Mesothelial cell of epicardium (in vitro differentiated cells): ENCODE data around the gene ZBED2. TPM values are rescaled to one million over a fixed set of nuclear protein-coding genes. Genes with fewer than 3 reads are reported as not detected.

Experiments used
- DNase-seq, 2 experiments: peaks; one replicate each; pipeline ENCODE4 v3.0.0; 2021; ENCODE audit warnings: low spot score in 2 of 2; ENCODE audit not compliant: unreplicated experiment in 2 of 2
- H3K27ac Mint-ChIP-seq: 2 replicates; pipeline ENCODE4 v1.8.0; 2021; ENCODE audit warnings: mixed read lengths
- H3K27me3 Mint-ChIP-seq: 2 replicates; pipeline ENCODE4 v1.8.0; 2021; ENCODE audit warnings: low read depth, mixed read lengths
- H3K36me3 Mint-ChIP-seq: 2 replicates; pipeline ENCODE4 v1.8.0; 2021; ENCODE audit warnings: mixed read lengths
- H3K4me1 Mint-ChIP-seq: 2 replicates; pipeline ENCODE4 v1.8.0; 2021; ENCODE audit warnings: mixed read lengths
- H3K4me3 Mint-ChIP-seq: 2 replicates; pipeline ENCODE4 v1.8.0; 2021; ENCODE audit warnings: mild to moderate bottlenecking, moderate library complexity, mixed read lengths
- H3K9me3 Mint-ChIP-seq: 2 replicates; pipeline ENCODE4 v1.8.0; 2021; ENCODE audit warnings: mixed read lengths
- total RNA-seq: library from RNA; stranded (reverse); gene quantifications from 3 replicates; pipeline ENCODE4 v1.2.1, GENCODE V29; 2021
- TF ChIP-seq, protein P1 (sequence below): fragments of 200-600 bp; sonication (generic); IDR thresholded peaks from one replicate; pipeline ENCODE4 v1.5.0; 2021; ENCODE audit warnings: antibody characterized with exemption; ENCODE audit not compliant: unreplicated experiment

Gene ZBED2
- total RNA-seq, 1 donor from 2014 or later: not detected

- peaks cover 7% of the 10 kb centered on the region for H3K36me3 Mint-ChIP-seq
- H3K27ac Mint-ChIP-seq: no peak overlapping the region
- H3K27me3 Mint-ChIP-seq: no peaks in the 10 kb centered on the region
- peaks cover 12% of the 10 kb centered on the region for H3K9me3 Mint-ChIP-seq
- no peak overlapping the region for H3K4me3 Mint-ChIP-seq
- DNase-seq: no peak
- H3K4me1 Mint-ChIP-seq: no peaks in the 10 kb centered on the region
- TF ChIP-seq, protein P1, sequence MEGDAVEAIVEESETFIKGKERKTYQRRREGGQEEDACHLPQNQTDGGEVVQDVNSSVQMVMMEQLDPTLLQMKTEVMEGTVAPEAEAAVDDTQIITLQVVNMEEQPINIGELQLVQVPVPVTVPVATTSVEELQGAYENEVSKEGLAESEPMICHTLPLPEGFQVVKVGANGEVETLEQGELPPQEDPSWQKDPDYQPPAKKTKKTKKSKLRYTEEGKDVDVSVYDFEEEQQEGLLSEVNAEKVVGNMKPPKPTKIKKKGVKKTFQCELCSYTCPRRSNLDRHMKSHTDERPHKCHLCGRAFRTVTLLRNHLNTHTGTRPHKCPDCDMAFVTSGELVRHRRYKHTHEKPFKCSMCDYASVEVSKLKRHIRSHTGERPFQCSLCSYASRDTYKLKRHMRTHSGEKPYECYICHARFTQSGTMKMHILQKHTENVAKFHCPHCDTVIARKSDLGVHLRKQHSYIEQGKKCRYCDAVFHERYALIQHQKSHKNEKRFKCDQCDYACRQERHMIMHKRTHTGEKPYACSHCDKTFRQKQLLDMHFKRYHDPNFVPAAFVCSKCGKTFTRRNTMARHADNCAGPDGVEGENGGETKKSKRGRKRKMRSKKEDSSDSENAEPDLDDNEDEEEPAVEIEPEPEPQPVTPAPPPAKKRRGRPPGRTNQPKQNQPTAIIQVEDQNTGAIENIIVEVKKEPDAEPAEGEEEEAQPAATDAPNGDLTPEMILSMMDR: no peak
Observed at GRCh38 chr3:111582120-111582474, 13.0 kb downstream of the ZBED2 start.

DNA sequence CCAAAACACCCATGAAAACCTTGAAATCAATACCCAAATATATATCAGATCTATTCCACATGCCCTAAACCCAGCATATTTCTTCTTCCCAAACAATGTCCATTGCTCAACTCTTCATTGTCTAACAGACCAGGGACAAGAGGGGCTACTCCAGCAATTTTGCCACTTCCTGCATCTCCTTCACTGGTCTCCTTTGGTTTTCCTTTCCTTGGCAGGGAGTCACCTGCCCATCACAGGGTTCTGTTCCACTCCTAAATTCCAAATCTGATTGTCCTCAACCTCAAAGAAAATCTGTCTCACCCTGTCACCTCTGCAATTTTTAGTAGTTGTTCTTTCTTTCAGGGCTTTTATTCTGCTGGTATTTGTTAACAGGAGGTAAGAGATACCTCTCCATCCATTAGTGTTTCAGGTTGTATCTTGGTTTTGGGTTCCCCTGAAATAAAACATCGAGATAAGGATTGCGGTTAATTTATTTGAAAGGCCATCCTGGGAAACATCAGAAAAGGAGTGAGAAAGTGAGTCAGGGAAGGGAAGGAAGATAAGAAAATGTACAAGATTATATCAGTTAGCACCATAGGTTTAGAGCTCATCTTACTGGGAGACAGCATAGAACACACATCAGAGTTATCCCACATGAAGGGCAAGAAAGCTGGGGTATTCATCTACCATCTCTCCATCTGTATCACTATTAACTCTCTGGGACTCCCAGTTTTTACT is 13.6 kb downstream of the ZBED2 start:
- Mint-ChIP-seq H3K4me3 (no peak overlapping the region), H3K36me3 (peaks cover 4% of the 10 kb centered on the region), H3K9me3 (peaks cover 8% of the 10 kb centered on the region), H3K27ac (no peak overlapping the region), H3K4me1 (no peaks in the 10 kb centered on the region), H3K27me3 (no peaks in the 10 kb centered on the region)
- TF ChIP-seq, protein P1: no peak
- no peak for DNase-seq

GRCh38 chr3:111579495-111579894 is 15.7 kb downstream of the ZBED2 start:
- no peak overlapping the region for H3K4me3 Mint-ChIP-seq
- H3K36me3 Mint-ChIP-seq: no peaks in the 10 kb centered on the region
- TF ChIP-seq, protein P1: no peak
- H3K4me1 Mint-ChIP-seq: no peaks in the 10 kb centered on the region
- H3K27me3 Mint-ChIP-seq: no peaks in the 10 kb centered on the region
- no peak overlapping the region for H3K27ac Mint-ChIP-seq
- DNase-seq: no peak
- H3K9me3 Mint-ChIP-seq: no peaks in the 10 kb centered on the region

DNA sequence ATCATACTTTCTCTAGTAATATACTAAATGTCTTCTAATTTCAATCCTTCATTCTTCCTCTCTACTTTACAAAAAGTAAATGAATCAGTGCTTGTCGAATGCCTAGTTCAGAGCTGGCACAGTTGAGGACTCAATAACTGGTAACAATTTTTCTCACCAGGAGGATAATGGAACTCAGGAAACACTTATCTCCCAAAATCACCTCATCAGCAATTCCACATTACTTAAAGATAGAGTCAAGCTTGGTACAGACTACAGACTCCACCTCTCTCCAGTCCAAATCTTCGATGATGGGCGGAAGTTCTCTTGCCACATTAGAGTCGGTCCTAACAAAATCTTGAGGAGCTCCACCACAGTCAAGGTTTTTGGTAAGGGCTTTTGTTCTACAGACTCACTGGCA is 16.3 kb downstream of the ZBED2 start:
- no peak overlapping the region for H3K27ac Mint-ChIP-seq
- no peaks in the 10 kb centered on the region for H3K9me3 Mint-ChIP-seq
- no peaks in the 10 kb centered on the region for H3K36me3 Mint-ChIP-seq
- H3K4me1 Mint-ChIP-seq: no peaks in the 10 kb centered on the region
- H3K4me3 Mint-ChIP-seq: no peak overlapping the region
- H3K27me3 Mint-ChIP-seq: no peaks in the 10 kb centered on the region
- TF ChIP-seq, protein P1: no peak
- no peak for DNase-seq

DNA sequence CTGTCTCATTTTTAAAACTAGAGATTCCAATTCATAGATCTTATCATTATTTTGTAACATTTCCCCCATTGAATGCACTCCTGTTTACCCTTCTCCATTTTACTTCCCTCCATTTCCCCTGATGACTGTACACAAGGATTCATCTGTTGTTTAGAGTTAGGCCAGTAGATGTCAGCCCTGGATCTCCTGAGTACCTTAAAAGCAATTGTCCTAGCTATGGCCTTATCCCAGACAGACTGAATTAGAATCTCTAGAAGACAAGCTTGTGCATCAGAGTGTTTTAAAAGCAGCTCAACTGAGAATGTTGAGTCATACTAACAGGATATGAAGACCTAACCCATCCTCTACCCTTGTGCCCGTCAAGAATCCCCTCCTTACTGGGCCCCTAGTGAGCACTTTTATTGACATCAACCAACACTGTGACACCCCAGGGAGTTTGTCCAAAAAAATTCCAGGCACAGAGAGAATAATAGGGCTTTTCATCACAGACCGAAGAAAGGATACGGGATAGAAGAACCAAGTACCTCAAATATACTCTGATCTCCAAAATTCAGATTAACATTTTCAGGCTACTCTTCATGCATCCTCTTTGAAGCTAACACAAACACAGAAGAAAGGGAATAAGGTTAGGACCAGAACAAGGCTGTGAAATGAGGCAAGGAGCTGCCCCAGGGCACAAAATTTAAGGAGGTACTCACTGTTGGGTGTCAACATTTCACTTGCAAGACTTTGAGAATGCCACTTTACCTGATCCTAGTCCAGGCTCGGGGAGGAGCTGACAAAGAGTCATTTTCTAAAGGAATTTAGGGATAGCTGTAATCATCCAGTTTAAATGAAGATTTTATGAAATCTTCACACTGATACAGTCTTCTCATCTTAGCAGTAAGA is 17.1 kb downstream of the ZBED2 start:
- H3K27ac Mint-ChIP-seq: no peak overlapping the region
- H3K36me3 Mint-ChIP-seq: no peaks in the 10 kb centered on the region
- H3K9me3 Mint-ChIP-seq: no peaks in the 10 kb centered on the region
- TF ChIP-seq, protein P1: no peak
- no peak overlapping the region for H3K4me3 Mint-ChIP-seq
- H3K27me3 Mint-ChIP-seq: no peaks in the 10 kb centered on the region
- no peak for DNase-seq
- H3K4me1 Mint-ChIP-seq: no peaks in the 10 kb centered on the region
